ENCODE results near the gene ZNF239.
A peak's percentile ranks its signal among the peaks of the same experiment; 100 is the strongest.
"Not testable (repeated sequence)": the region's sequence is repeated elsewhere in the genome, so short reads cannot be mapped to it uniquely, and the experiment has no call there.

The ZNF239 gene

GRCh38 chr10:43574001-43574892 lies at the start of gene ZNF239:
Gene ZNF239 (minus strand): TSS chr10:43574616. CDS start chr10:43558079, 16,537 bp downstream.
- DNase-seq, result peak; percentile 64

GRCh38 chr10:43623351-43623750 lies 48.9 kb upstream of the ZNF239 start:
- no peak for DNase-seq

GRCh38 chr10:43622038-43622437 lies 47.6 kb upstream of the ZNF239 start:
- no peak for DNase-seq

- DNase-seq, result no peak
These were observed 45.0 kb upstream of the ZNF239 start for GRCh38 chr10:43619368-43619767.

- no peak for DNase-seq
These were observed 42.4 kb upstream of the ZNF239 start for GRCh38 chr10:43616697-43617370.

GRCh38 chr10:43610636-43611035 lies 36.2 kb upstream of the ZNF239 start:
- no peak for DNase-seq

- DNase-seq, result no peak
These were observed 32.8 kb upstream of the ZNF239 start for GRCh38 chr10:43607199-43607573.

- peak; percentile 23 for DNase-seq
These were observed 32.1 kb upstream of the ZNF239 start, which contains the start of gene ZNF485 for GRCh38 chr10:43606323-43607198. Gene ZNF485 (plus strand): TSS chr10:43606438. CDS start chr10:43607051, 613 bp downstream.

- no peak for DNase-seq
These were observed 31.5 kb upstream of the ZNF239 start for GRCh38 chr10:43605850-43606322.

- not testable (repeated sequence) for DNase-seq
These were observed 27.2 kb upstream of the ZNF239 start for GRCh38 chr10:43601576-43601975.

- no peak for DNase-seq
These were observed 24.9 kb upstream of the ZNF239 start for GRCh38 chr10:43599333-43599732.

- no peak for DNase-seq
These were observed 24.0 kb upstream of the ZNF239 start for GRCh38 chr10:43598446-43598845.

GRCh38 chr10:43596546-43596945 lies 22.1 kb upstream of the ZNF239 start:
- no peak for DNase-seq

- no peak for DNase-seq
These were observed 21.4 kb upstream of the ZNF239 start for GRCh38 chr10:43595739-43596298.

GRCh38 chr10:43594944-43595589 lies 20.7 kb upstream of the ZNF239 start:
- DNase-seq, result no peak

GRCh38 chr10:43591303-43591904 lies 17.0 kb upstream of the ZNF239 start:
- DNase-seq, result no peak

GRCh38 chr10:43586730-43587115 lies 12.3 kb upstream of the ZNF239 start:
- DNase-seq, result not testable (repeated sequence)

GRCh38 chr10:43585981-43586729 lies 11.7 kb upstream of the ZNF239 start:
- no peak for DNase-seq

GRCh38 chr10:43585046-43585445 lies 10.6 kb upstream of the ZNF239 start:
- DNase-seq, result no peak

GRCh38 chr10:43584051-43584450 lies 9.6 kb upstream of the ZNF239 start:
- DNase-seq, result no peak

GRCh38 chr10:43576580-43576979 lies 2.2 kb upstream of the ZNF239 start:
- no peak for DNase-seq

Measured in T1000 (cell line).